GM12892 (cell line): Measurements from ENCODE around the gene RAP1GAP2.
"Not testable (repeated sequence)": the region's sequence is repeated elsewhere in the genome, so short reads cannot be mapped to it uniquely, and the experiment has no call there.

Experiments
- DNase-seq: peaks from one replicate; pipeline ENCODE4 v3.0.0; 2011; ENCODE audit not compliant: insufficient read length
- FAIRE-seq: peaks from 2 replicates; lab custom pipeline; 2011; peaks lifted over from hg19 to GRCh38; lab: Jason Lieb, UNC
- POLR2A ChIP-seq: IDR thresholded peaks from 2 replicates; pipeline ENCODE4 v1.6.1; 2011; ENCODE audit warnings: low read depth, low read length, control low read depth
- POLR2AphosphoS5 ChIP-seq: IDR thresholded peaks from 2 replicates; pipeline ENCODE4 v1.6.1; 2011; ENCODE audit warnings: low read depth, low read length, control low read depth
- TAF1 ChIP-seq: IDR thresholded peaks from 2 replicates; pipeline ENCODE4 v1.6.1; 2011; ENCODE audit warnings: low read depth, mild to moderate bottlenecking, control low read depth, low read length, borderline replicate concordance

Gene RAP1GAP2

GRCh38 chr17:2883544-2884213 is 87.4 kb downstream of the RAP1GAP2 start:
- DNase-seq: no peak
- TF ChIP-seq TAF1 (no peak), POLR2A (no peak), POLR2AphosphoS5 (no peak)
- FAIRE-seq: no peak

DNA sequence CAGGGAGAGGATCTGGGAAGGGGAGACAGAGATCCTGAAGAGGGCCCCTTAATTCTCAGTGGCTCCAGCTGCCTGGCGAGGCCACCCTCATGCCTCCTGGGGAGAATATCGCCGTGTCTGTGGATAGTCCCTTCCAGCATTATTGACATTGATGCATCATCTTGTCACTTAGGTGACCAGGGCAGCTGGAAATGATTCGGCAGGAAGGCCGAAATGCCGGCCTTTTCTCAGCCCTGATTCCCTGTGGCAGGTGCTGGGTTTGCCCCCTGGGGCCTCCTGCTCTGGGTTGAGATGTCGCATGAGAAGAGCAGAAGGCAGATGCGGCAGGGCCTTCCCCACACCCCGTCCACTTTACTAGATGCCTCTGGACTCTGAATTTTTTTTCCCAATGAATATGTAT is 89.5 kb downstream of the RAP1GAP2 start:
- TF ChIP-seq POLR2A (no peak), POLR2AphosphoS5 (no peak), TAF1 (no peak)
- FAIRE-seq (no peak), DNase-seq (no peak)

GRCh38 chr17:2888326-2888725 is 92.1 kb downstream of the RAP1GAP2 start:
- no peak for DNase-seq
- no peak for FAIRE-seq
- no peak for TF ChIP-seq POLR2AphosphoS5
- no peak for TF ChIP-seq TAF1
- no peak for TF ChIP-seq POLR2A

- DNase-seq (no peak), FAIRE-seq (no peak)
- TF ChIP-seq POLR2A (no peak), POLR2AphosphoS5 (no peak), TAF1 (no peak)
Observed at GRCh38 chr17:2889256-2889655, 93.0 kb downstream of the RAP1GAP2 start.

- FAIRE-seq, DNase-seq: not testable (repeated sequence)
Observed at GRCh38 chr17:2890778-2891177, 94.5 kb downstream of the RAP1GAP2 start.

GRCh38 chr17:2892305-2892971 is 96.2 kb downstream of the RAP1GAP2 start:
- FAIRE-seq: no peak
- no peak for DNase-seq
- TF ChIP-seq POLR2AphosphoS5 (no peak), POLR2A (no peak), TAF1 (no peak)

GRCh38 chr17:2893422-2893914 is 97.2 kb downstream of the RAP1GAP2 start:
- DNase-seq (no peak), FAIRE-seq (no peak)
- TF ChIP-seq TAF1 (no peak), POLR2A (no peak), POLR2AphosphoS5 (no peak)

DNA sequence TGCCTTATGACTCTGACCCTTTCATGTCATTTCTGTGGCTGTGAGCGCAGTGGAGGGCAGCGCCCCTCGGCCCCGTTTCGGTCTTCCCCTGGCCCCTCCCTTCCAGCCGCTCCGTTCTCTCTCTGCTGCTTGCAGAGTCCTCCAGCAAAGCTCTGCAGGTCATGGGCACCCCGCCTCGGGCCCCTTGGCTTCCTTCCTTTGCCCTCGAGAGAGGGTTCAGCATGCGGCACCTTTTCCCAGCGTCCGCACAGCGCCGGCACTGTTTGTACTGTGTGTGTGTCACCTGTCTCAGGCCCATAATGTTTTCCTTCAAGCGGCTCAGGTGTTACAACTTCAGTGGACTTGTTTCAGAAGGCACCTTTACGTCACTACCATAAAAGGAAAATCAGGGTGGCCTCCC is 98.5 kb downstream of the RAP1GAP2 start:
- FAIRE-seq: no peak
- TF ChIP-seq POLR2A (no peak), TAF1 (no peak), POLR2AphosphoS5 (no peak)
- no peak for DNase-seq

DNA sequence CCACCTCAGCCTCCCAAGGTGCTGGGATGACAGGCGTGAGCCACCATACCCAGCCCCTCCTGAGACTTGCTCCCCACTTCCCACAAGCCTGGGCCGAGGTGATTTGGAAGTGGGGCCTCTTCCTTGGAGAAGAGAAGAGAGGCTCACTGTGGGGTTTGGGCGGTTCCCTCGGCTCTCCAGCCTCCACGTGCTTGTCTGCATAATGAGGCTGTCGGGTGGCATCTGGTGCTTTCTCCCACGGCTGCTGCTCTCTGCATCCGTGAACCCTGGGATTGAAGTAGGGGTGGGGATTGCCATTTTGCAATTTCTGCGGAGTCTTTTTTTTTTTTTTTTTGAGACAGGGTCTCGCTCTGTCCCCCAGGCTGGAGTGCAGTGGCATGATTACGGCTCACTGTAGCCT is 101.4 kb downstream of the RAP1GAP2 start:
- FAIRE-seq (no peak), DNase-seq (no peak)
- no peak for TF ChIP-seq POLR2AphosphoS5
- TF ChIP-seq POLR2A: no peak
- no peak for TF ChIP-seq TAF1

DNA sequence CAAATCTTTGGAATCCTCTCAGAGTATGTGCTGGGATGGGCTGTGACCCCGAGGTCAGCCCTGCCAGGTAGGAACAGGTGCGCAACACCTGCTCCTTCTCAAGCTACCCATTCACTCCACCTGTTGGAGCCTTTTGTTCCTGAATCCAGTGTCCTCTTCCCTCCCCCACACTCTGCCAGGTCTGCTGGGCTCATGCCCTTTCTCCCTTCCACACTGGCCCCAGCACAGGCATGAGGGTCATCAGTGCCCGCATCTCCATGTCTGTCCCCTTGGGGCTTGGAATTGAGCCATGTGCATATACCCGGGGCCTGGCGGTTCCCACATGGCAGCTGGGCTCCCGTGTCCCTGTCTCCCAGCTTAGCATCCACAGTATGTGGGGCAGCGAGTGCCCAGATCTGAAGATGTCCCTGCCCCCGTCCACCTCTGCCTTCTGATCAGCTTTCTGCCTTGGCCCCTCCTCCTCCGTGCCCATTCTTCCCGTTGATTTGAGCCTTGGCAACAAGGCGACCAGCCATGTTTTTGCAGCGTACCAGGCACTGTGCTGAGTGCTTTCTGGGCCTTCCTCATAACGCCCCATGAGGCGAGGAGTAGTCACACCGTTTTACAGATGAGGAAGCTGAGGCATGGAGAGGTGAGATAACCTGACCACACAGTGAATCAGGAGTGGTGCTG is 102.2 kb downstream of the RAP1GAP2 start:
- FAIRE-seq (no peak), DNase-seq (no peak)

GRCh38 chr17:2899906-2900305 is 103.7 kb downstream of the RAP1GAP2 start:
- TF ChIP-seq TAF1: no peak
- FAIRE-seq (no peak), DNase-seq (no peak)

More for the DNA sequence above, 102.2 kb downstream of the RAP1GAP2 start:
- TF ChIP-seq POLR2AphosphoS5 (no peak), POLR2A (no peak), TAF1 (no peak)

DNA sequence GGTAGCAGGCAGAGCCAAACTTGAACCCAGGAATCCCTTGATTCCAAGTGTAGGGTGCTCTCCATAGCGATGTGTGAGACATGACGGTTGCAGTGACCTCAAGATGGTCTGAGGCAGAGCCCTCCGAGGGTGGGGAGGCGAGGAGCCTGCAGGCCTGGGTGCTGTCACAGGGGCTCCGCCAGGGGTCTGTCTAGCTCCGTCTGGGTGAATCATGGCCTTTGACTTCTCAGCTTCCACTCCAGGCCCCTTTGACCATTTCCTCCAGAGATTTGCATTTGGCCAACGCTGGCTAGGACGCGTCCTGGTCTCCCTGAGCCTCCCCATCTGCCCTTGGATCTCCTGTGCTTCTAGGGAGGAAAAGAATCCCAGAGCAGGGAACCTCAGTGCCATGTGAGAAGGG is 104.6 kb downstream of the RAP1GAP2 start:
- TF ChIP-seq TAF1 (no peak), POLR2AphosphoS5 (no peak), POLR2A (no peak)
- DNase-seq: no peak
- no peak for FAIRE-seq
